H9 (cell line): Measurements from ENCODE around the gene CENPP. TPM values are rescaled to one million over a fixed set of nuclear protein-coding genes. Genes with fewer than 3 reads are reported as not detected.

Source experiments
- DNase-seq: peaks from one replicate; pipeline ENCODE4 v3.0.0-alpha.2; 2017
- H2AFZ ChIP-seq: one replicate; pipeline ENCODE4 v1.6.1; 2013; ENCODE audit warnings: mild to moderate bottlenecking, low read length, control low read depth, moderate library complexity
- H2AK5ac ChIP-seq: 2 replicates; pipeline ENCODE4 v1.6.1; 2013; ENCODE audit warnings: low read length, control low read depth, mixed read lengths; ENCODE audit not compliant: insufficient read length
- H2BK120ac ChIP-seq: one replicate; pipeline ENCODE4 v1.6.1; 2013; ENCODE audit warnings: low read depth, mild to moderate bottlenecking, low read length, control low read depth, inconsistent platforms; ENCODE audit not compliant: poor library complexity, severe bottlenecking
- H2BK12ac ChIP-seq: 2 replicates; pipeline ENCODE4 v1.6.1; 2013; ENCODE audit warnings: low read length, control low read depth, mixed read lengths, low read depth; ENCODE audit not compliant: insufficient read length
- H2BK15ac ChIP-seq: 2 replicates; pipeline ENCODE4 v1.6.1; 2013; ENCODE audit warnings: low read depth, low read length, control low read depth
- H2BK20ac ChIP-seq: one replicate; pipeline ENCODE4 v1.6.1; 2013; ENCODE audit warnings: low read depth, mild to moderate bottlenecking, low read length, control low read depth, inconsistent platforms; ENCODE audit not compliant: poor library complexity, severe bottlenecking
- H2BK5ac ChIP-seq: 2 replicates; pipeline ENCODE4 v1.6.1; 2013; ENCODE audit warnings: low read length, control low read depth, mixed read lengths; ENCODE audit not compliant: insufficient read length
- H3K14ac ChIP-seq: 2 replicates; pipeline ENCODE4 v1.6.1; 2013; ENCODE audit warnings: low read length, control low read depth; ENCODE audit not compliant: insufficient read depth
- H3K18ac ChIP-seq: 2 replicates; pipeline ENCODE4 v1.6.1; 2013; ENCODE audit warnings: low read depth, mild to moderate bottlenecking, mixed read lengths, low read length, control low read depth; ENCODE audit not compliant: insufficient read length
- H3K23ac ChIP-seq: 2 replicates; pipeline ENCODE4 v1.6.1; 2013; ENCODE audit warnings: low read length, control low read depth, mixed read lengths, low read depth; ENCODE audit not compliant: insufficient read length
- H3K23me2 ChIP-seq: 2 replicates; pipeline ENCODE4 v1.6.1; 2013; ENCODE audit warnings: low read depth, mild to moderate bottlenecking, mixed read lengths, low read length, control low read depth; ENCODE audit not compliant: insufficient read length, poor library complexity, severe bottlenecking
- H3K27ac ChIP-seq: 2 replicates; pipeline ENCODE4 v1.5.1; 2013; ENCODE audit warnings: low read length, control low read depth, mixed read lengths, low read depth; ENCODE audit not compliant: insufficient read length
- H3K27me3 ChIP-seq: 2 replicates; pipeline ENCODE4 v1.6.1; 2013; ENCODE audit warnings: low read length, control low read depth, inconsistent platforms; ENCODE audit not compliant: insufficient read depth
- H3K4ac ChIP-seq: 2 replicates; pipeline ENCODE4 v1.6.1; 2013; ENCODE audit warnings: low read depth, mild to moderate bottlenecking, control low read depth, inconsistent platforms, low read length, moderate library complexity
- H3K4me1 ChIP-seq: 2 replicates; pipeline ENCODE4 v1.6.1; 2013; ENCODE audit warnings: low read length, control low read depth, inconsistent platforms; ENCODE audit not compliant: insufficient read depth
- H3K4me2 ChIP-seq: 2 replicates; pipeline ENCODE4 v1.6.1; 2013; ENCODE audit warnings: low read length, control low read depth, mixed read lengths; ENCODE audit not compliant: insufficient read length, insufficient read depth
- H3K56ac ChIP-seq: 2 replicates; pipeline ENCODE4 v1.6.1; 2013; ENCODE audit warnings: low read depth, mild to moderate bottlenecking, mixed read lengths, low read length, control low read depth; ENCODE audit not compliant: insufficient read length
- H3K79me1 ChIP-seq: 2 replicates; pipeline ENCODE4 v1.6.1; 2013; ENCODE audit warnings: low read depth, mild to moderate bottlenecking, moderate library complexity, low read length, control low read depth, inconsistent platforms; ENCODE audit not compliant: insufficient read depth, poor library complexity, severe bottlenecking
- H3K79me2 ChIP-seq: 2 replicates; pipeline ENCODE4 v1.6.1; 2013; ENCODE audit warnings: low read length, control low read depth, inconsistent platforms; ENCODE audit not compliant: insufficient read depth
- H3K9ac ChIP-seq: 2 replicates; pipeline ENCODE4 v1.6.1; 2013; ENCODE audit warnings: low read length, control low read depth, mixed read lengths; ENCODE audit not compliant: insufficient read length; ENCODE audit errors: extremely low read depth
- H3K9me3 ChIP-seq: one replicate; pipeline ENCODE4 v1.6.1; 2013; ENCODE audit warnings: low read depth, low read length, inconsistent platforms; ENCODE audit not compliant: control insufficient read depth
- H3T11ph ChIP-seq: one replicate; pipeline ENCODE4 v1.6.1; 2013; ENCODE audit warnings: mild to moderate bottlenecking, low read length, control low read depth, inconsistent platforms
- H4K20me1 ChIP-seq: one replicate; pipeline ENCODE4 v1.6.1; 2013; ENCODE audit not compliant: control insufficient read depth, insufficient read length, insufficient read depth
- H4K5ac ChIP-seq: 2 replicates; pipeline ENCODE4 v1.6.1; 2013; ENCODE audit warnings: low read depth, mild to moderate bottlenecking, mixed read lengths, low read length, control low read depth; ENCODE audit not compliant: insufficient read length
- H4K8ac ChIP-seq: replicated peaks from 2 replicates; pipeline ENCODE4 v1.6.1; 2013; ENCODE audit warnings: low read length, control low read depth, mixed read lengths, low read depth; ENCODE audit not compliant: insufficient read length
- H4K91ac ChIP-seq: 2 replicates; pipeline ENCODE4 v1.6.1; 2013; ENCODE audit warnings: low read depth, mild to moderate bottlenecking, moderate library complexity, mixed read lengths, low read length, control low read depth; ENCODE audit not compliant: insufficient read length
- H3K27ac Mint-ChIP-seq, 3 experiments: 2 replicates in 2 of 3; 3 replicates in 1 of 3; pipeline ENCODE4 v1.8.0; 2020 to 2021; ENCODE audit warnings: mixed read lengths in 3 of 3, mild to moderate bottlenecking in 1 of 3, moderate library complexity in 1 of 3
- H3K27me3 Mint-ChIP-seq: 2 replicates; pipeline ENCODE4 v1.8.0; 2021; ENCODE audit warnings: low read depth, mild to moderate bottlenecking, moderate library complexity, mixed read lengths
- H3K36me3 Mint-ChIP-seq, 3 experiments: 2 replicates in 2 of 3; 3 replicates in 1 of 3; pipeline ENCODE4 v1.8.0; 2020 to 2021; ENCODE audit warnings: low read depth in 3 of 3, mixed read lengths in 3 of 3; ENCODE audit not compliant: insufficient read depth in 1 of 3
- H3K4me1 Mint-ChIP-seq, 2 experiments: 2 replicates each; pipeline ENCODE4 v1.8.0; 2020; ENCODE audit warnings: mixed read lengths in 2 of 2
- H3K4me3 Mint-ChIP-seq, 2 experiments: 2 replicates in 1 of 2; 3 replicates in 1 of 2; pipeline ENCODE4 v1.8.0; 2020 to 2021; ENCODE audit warnings: mild to moderate bottlenecking in 2 of 2, mixed read lengths in 2 of 2, moderate library complexity in 1 of 2
- H3K9me3 Mint-ChIP-seq, 2 experiments: 2 replicates in 1 of 2; 3 replicates in 1 of 2; pipeline ENCODE4 v1.8.0; 2020; ENCODE audit warnings: mild to moderate bottlenecking in 2 of 2, mixed read lengths in 2 of 2, moderate library complexity in 1 of 2
- CTCF ChIP-seq: fragments of 200-600 bp; sonication (generic); conservative IDR thresholded peaks from 3 replicates; pipeline ENCODE4 v1.8.0; 2021; ENCODE audit warnings: antibody characterized with exemption, mild to moderate bottlenecking
- WGBS: extraction: QIAGEN DNeasy Blood & Tissue Kit; methylation state at CpG from one replicate; pipeline ENCODE4 v1.1.7; 2013; ENCODE audit warnings: missing lambda C conversion rate, low lambda C conversion rate, mixed read lengths; ENCODE audit not compliant: insufficient read length; ENCODE audit errors: extremely low coverage; 5-methylcytosine and 5-hydroxymethylcytosine counted together
- total RNA-seq: library from RNA; stranded (reverse); gene quantifications from 2 replicates; pipeline ENCODE4 v1.2.1, GENCODE V29; 2021

The CENPP gene
- total RNA-seq, 1 experiment from 2014 or later, result 9.1 TPM

- H3K79me2 ChIP-seq, result no peaks in the 10 kb centered on the region
- no peak for TF ChIP-seq CTCF
- no peak overlapping the region for H3K4ac ChIP-seq
- no peaks in the 10 kb centered on the region; a peak in 1 of 7 replicates for H3K36me3 Mint-ChIP-seq
- DNase-seq, result no peak
- no peak overlapping the region for H3K14ac ChIP-seq
- no peak overlapping the region for H3K27ac Mint-ChIP-seq
- no peak overlapping the region for H3K18ac ChIP-seq
- no peak overlapping the region for H3K56ac ChIP-seq
- H3K23me2 ChIP-seq, result no peaks in the 10 kb centered on the region
- H3T11ph ChIP-seq, result no peak overlapping the region
- H3K4me1 Mint-ChIP-seq, result peaks cover 9 to 20% of the 10 kb centered on the region in 2 experiments
- no peak overlapping the region for H2AFZ ChIP-seq
- no CpG with 5 or more reads among the region's 5 CpGs for WGBS
- H4K8ac ChIP-seq, result no peak overlapping the region
- H2BK15ac ChIP-seq, result no peak overlapping the region
- H2BK12ac ChIP-seq, result no peak overlapping the region
- peaks cover 2% of the 10 kb centered on the region; the same call in 1 of the 2 replicates for H3K4me1 ChIP-seq
- H3K27me3 ChIP-seq, result no peaks in the 10 kb centered on the region
- H4K5ac ChIP-seq, result no peak overlapping the region
- H3K27ac ChIP-seq, result no peak overlapping the region
- H2BK20ac ChIP-seq, result no peak overlapping the region
- H3K9me3 Mint-ChIP-seq, result no peaks in the 10 kb centered on the region
- no peak overlapping the region for H2AK5ac ChIP-seq
- no peak overlapping the region for H3K23ac ChIP-seq
- H3K4me2 ChIP-seq, result no peak overlapping the region
- H3K4me3 Mint-ChIP-seq, result no peak overlapping the region
- no peaks in the 10 kb centered on the region for H3K79me1 ChIP-seq
- H4K20me1 ChIP-seq, result no peaks in the 10 kb centered on the region
- H3K9ac ChIP-seq, result no peak overlapping the region
- H2BK5ac ChIP-seq, result no peak overlapping the region
- no peaks in the 10 kb centered on the region for H3K27me3 Mint-ChIP-seq
- no peak overlapping the region for H4K91ac ChIP-seq
- no peaks in the 10 kb centered on the region for H3K9me3 ChIP-seq
- no peak overlapping the region for H2BK120ac ChIP-seq
Observed at GRCh38 chr9:92500725-92501124, 175.0 kb downstream of the CENPP start.
